SK-N-SH (cell line): ENCODE data around the gene MAP2K2. TPM values are rescaled to one million over a fixed set of nuclear protein-coding genes. Genes with fewer than 3 reads are reported as not detected.

Source experiments
- CTCF ChIA-PET: fragments of 300-600, 350-600 bp; formaldehyde crosslinking; extraction: SDS; loops from one replicate; lab custom pipeline; 2021; lab: Yijun Ruan, JAX
- POLR2A ChIA-PET: fragments of 350-600 bp; sonication (Branson Sonifier 250); formaldehyde crosslinking; extraction: SDS; loops from one replicate; lab custom pipeline; 2020; ENCODE audit warnings: antibody characterized with exemption, inconsistent platforms; lab: Yijun Ruan, JAX
- DNase-seq: peaks from one replicate; pipeline ENCODE4 v3.0.0; 2012
- H2AFZ ChIP-seq: fragments of 200-600 bp; sonication (generic); 2 replicates; pipeline ENCODE4 v1.8.1; 2016; ENCODE audit warnings: antibody characterized with exemption, mild to moderate bottlenecking, low read depth
- H3F3A ChIP-seq: fragments of 200-600 bp; sonication (generic); replicated peaks from 2 replicates; pipeline ENCODE3; 2016; ENCODE audit warnings: antibody characterized with exemption, mild to moderate bottlenecking; ENCODE audit not compliant: insufficient read depth
- H3K27ac ChIP-seq, 2 experiments: fragments of 200-500 bp in 1 of 2; fragments of 200-600 bp in 1 of 2; sonication (Bioruptor generic) in 1 of 2; sonication (generic), shearing (Covaris generic) in 1 of 2; 2 replicates each; pipeline versions ENCODE4 v1.5.1 to v1.6.1; 2014 to 2016; ENCODE audit warnings: low read depth in 2 of 2, inconsistent platforms in 1 of 2, low read length in 1 of 2, mild to moderate bottlenecking in 1 of 2, mixed read lengths in 1 of 2
- H3K27me3 ChIP-seq: fragments of 200-600 bp; sonication (generic), shearing (Covaris generic); 2 replicates; pipeline ENCODE4 v1.6.1; 2016; ENCODE audit warnings: mixed run types; ENCODE audit not compliant: insufficient read depth
- H3K36me3 ChIP-seq, 2 experiments: fragments of 200-500 bp in 1 of 2; fragments of 200-600 bp in 1 of 2; sonication (Bioruptor generic) in 1 of 2; sonication (generic) in 1 of 2; replicated peaks in 1 of 2; 2 replicates each; pipeline versions ENCODE3 to v1.5.1; 2014 to 2016; ENCODE audit warnings: low read length in 1 of 2, mild to moderate bottlenecking in 1 of 2; ENCODE audit not compliant: insufficient read depth in 2 of 2, control insufficient read depth in 1 of 2
- H3K4me1 ChIP-seq, 2 experiments: fragments of 200-500 bp in 1 of 2; fragments of 200-600 bp in 1 of 2; sonication (Bioruptor generic) in 1 of 2; sonication (generic), shearing (Covaris generic) in 1 of 2; 2 replicates each; pipeline versions ENCODE4 v1.5.1 to v1.6.1; 2014 to 2016; ENCODE audit warnings: low read depth in 1 of 2, low read length in 1 of 2, mixed run types in 1 of 2; ENCODE audit not compliant: insufficient read depth in 2 of 2, control insufficient read depth in 1 of 2
- H3K4me2 ChIP-seq: fragments of 200-600 bp; sonication (generic), shearing (Covaris generic); 2 replicates; pipeline ENCODE4 v1.6.1; 2017; ENCODE audit warnings: mixed run types
- H3K4me3 ChIP-seq, 2 experiments: fragments of 200-500 bp in 1 of 2; fragments of 200-600 bp in 1 of 2; sonication (Bioruptor generic) in 1 of 2; sonication (generic), shearing (Covaris generic) in 1 of 2; 2 replicates each; pipeline versions ENCODE4 v1.5.1 to v1.8.1; 2014 to 2016; ENCODE audit warnings: low read depth in 2 of 2, inconsistent platforms in 1 of 2, low read length in 1 of 2, mild to moderate bottlenecking in 1 of 2, mixed read lengths in 1 of 2, moderate library complexity in 1 of 2
- H3K79me2 ChIP-seq: fragments of 200-600 bp; sonication (generic); 2 replicates; pipeline ENCODE4 v1.8.1; 2017; ENCODE audit warnings: mild to moderate bottlenecking; ENCODE audit not compliant: insufficient read depth
- H3K9ac ChIP-seq: fragments of 200-600 bp; sonication (generic); 2 replicates; pipeline ENCODE4 v1.6.1; 2017; ENCODE audit warnings: mixed run types
- H3K9me2 ChIP-seq: fragments of 200-600 bp; sonication (generic); 2 replicates; pipeline ENCODE4 v1.6.1; 2017; ENCODE audit warnings: mixed run types
- H3K9me3 ChIP-seq: fragments of 200-600 bp; sonication (generic); 2 replicates; pipeline ENCODE4 v1.6.1; 2017; ENCODE audit warnings: mixed run types, mild to moderate bottlenecking, moderate library complexity
- H4K20me1 ChIP-seq: fragments of 200-600 bp; sonication (generic); 2 replicates; pipeline ENCODE4 v1.6.1; 2017; ENCODE audit warnings: mild to moderate bottlenecking, mixed run types; ENCODE audit not compliant: insufficient read depth
- CHD2 ChIP-seq: fragments of 150-350 bp; IDR thresholded peaks from 2 replicates; pipeline ENCODE4 v1.6.1; 2018; ENCODE audit warnings: low read length; ENCODE audit not compliant: partially characterized antibody
- CTCF ChIP-seq: fragments of 200-600 bp; sonication (generic); IDR thresholded peaks from 2 replicates; pipeline ENCODE4 v1.6.1; 2017; ENCODE audit warnings: antibody characterized with exemption, mild to moderate bottlenecking, moderate library complexity
- ELF1 ChIP-seq: IDR thresholded peaks from 2 replicates; pipeline ENCODE4 v1.4.0; 2012
- EZH2phosphoT487 ChIP-seq: fragments of 200-600 bp; sonication (generic); IDR thresholded peaks from 2 replicates; pipeline ENCODE4 v1.6.1; 2017; ENCODE audit warnings: low read depth, mixed run types, mild to moderate bottlenecking, antibody characterized with exemption, moderate library complexity, borderline replicate concordance
- FOSL2 ChIP-seq: IDR thresholded peaks from 2 replicates; pipeline ENCODE4 v1.4.0; 2012; ENCODE audit warnings: low read depth, mild to moderate bottlenecking, moderate library complexity, borderline replicate concordance
- FOXJ3 ChIP-seq: sonication (generic); formaldehyde crosslinking; IDR thresholded peaks from 2 replicates; pipeline ENCODE4 v1.5.1; 2020; ENCODE audit warnings: mild to moderate bottlenecking, missing genetic modification reagents
- GABPA ChIP-seq: IDR thresholded peaks from 2 replicates; pipeline ENCODE4 v1.4.0; 2012; ENCODE audit warnings: low read depth, mild to moderate bottlenecking
- JUND ChIP-seq: IDR thresholded peaks from 2 replicates; pipeline ENCODE4 v1.4.0; 2012
- MAX ChIP-seq: IDR thresholded peaks from 2 replicates; pipeline ENCODE4 v1.4.0; 2012; ENCODE audit warnings: low read depth
- NRF1 ChIP-seq: IDR thresholded peaks from 2 replicates; pipeline ENCODE4 v1.6.1; 2012; ENCODE audit warnings: low read depth, mild to moderate bottlenecking, low read length
- POLR2AphosphoS5 ChIP-seq: IDR thresholded peaks from 2 replicates; pipeline ENCODE4 v1.6.1; 2012; ENCODE audit warnings: low read depth, low read length
- REST ChIP-seq: IDR thresholded peaks from 2 replicates; pipeline ENCODE4 v1.6.1; 2012; ENCODE audit warnings: mild to moderate bottlenecking, low read depth, low read length, moderate library complexity
- RFX5 ChIP-seq: IDR thresholded peaks from 2 replicates; pipeline ENCODE4 v1.6.1; 2012; ENCODE audit warnings: mild to moderate bottlenecking, improper control_type of control experiment, low read length
- SMC3 ChIP-seq: IDR thresholded peaks from 2 replicates; pipeline ENCODE4 v1.6.1; 2012; ENCODE audit warnings: low read depth, low read length, improper control_type of control experiment
- TAF1 ChIP-seq: IDR thresholded peaks from 2 replicates; pipeline ENCODE4 v1.6.1; 2012; ENCODE audit warnings: low read depth, mild to moderate bottlenecking, low read length, moderate library complexity, borderline replicate concordance
- TCF12 ChIP-seq: IDR thresholded peaks from 2 replicates; pipeline ENCODE4 v1.4.0; 2012
- WGBS: methylation state at CpG from one replicate; pipeline ENCODE4 v1.1.6; 2017; ENCODE audit warnings: low lambda C conversion rate; 5-methylcytosine and 5-hydroxymethylcytosine counted together
- polyA plus RNA-seq, 3 experiments: library from polyadenylated mRNA; depleted of rRNA; stranded (reverse); fragments of >200 nt; gene quantifications; 2 replicates each; pipeline ENCODE4 v1.2.3, GENCODE V29; 2012
- TF ChIP-seq, protein P1 (sequence below): IDR thresholded peaks from 2 replicates; pipeline ENCODE4 v1.4.0; 2012; ENCODE audit warnings: low read depth, borderline replicate concordance
- TF ChIP-seq, protein P2 (sequence below): IDR thresholded peaks from 2 replicates; pipeline ENCODE4 v1.4.0; 2012; ENCODE audit warnings: low read depth, borderline replicate concordance

The MAP2K2 gene
- polyA plus RNA-seq, 1 of the 3 experiments (the other 2 are of a cell fraction): 114 TPM

DNA sequence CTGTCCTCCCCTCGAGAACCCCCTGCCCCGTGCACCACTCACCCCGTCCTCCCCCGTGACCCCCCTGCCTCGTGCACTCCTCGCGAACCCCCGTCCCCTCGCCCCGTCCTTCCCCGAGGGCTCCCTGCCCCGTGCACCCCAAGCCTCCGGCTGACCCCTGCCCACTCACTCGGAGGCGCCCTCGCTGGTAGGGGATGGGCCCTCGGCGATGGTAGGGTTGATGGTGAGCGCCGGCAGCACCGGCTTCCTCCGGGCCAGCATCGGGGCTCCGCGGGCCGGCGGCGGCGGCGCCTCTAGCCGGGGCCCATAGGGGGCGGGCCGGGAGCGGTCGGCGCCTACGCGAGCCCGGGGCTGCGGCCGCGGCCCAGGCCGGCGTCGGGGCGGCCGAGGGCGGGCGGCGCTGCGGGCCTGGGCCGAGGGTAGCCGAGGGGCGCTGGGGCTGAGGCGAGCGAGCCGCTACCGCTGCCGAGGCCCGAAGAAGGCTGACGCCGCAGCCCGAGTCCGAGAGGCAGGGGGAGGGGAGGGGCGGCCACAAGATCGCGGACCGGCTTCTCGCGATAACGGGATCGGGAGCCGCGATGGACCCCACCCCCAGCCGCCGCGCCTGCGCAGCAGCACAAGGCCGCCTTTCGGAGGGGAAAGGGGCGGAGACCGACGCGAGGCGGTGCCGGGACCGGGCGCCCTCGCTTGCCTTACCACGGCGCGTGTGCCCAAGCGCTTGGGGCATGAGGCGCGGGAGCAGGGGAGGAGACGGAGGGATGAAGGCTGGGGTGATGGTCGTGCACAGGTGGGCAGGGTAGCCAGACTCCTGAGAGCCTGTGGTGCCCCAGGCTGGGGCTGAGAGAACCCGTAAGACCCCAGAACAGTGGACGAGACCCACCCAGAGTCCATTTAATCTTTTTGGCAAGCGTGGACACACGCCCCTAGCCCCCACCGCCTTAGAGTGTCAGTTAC, at the start of gene MAP2K2 (continued):
- TF ChIP-seq EZH2phosphoT487 (no peak), POLR2AphosphoS5 (peak; percentile 97), NRF1 (peak; percentile 91), FOXJ3 (no peak), TCF12 (no peak), CHD2 (peak; percentile 100), JUND (no peak), FOSL2 (no peak), SMC3 (no peak)
- TF ChIP-seq, protein P1, sequence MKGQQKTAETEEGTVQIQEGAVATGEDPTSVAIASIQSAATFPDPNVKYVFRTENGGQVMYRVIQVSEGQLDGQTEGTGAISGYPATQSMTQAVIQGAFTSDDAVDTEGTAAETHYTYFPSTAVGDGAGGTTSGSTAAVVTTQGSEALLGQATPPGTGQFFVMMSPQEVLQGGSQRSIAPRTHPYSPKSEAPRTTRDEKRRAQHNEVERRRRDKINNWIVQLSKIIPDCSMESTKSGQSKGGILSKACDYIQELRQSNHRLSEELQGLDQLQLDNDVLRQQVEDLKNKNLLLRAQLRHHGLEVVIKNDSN: no peak
- TF ChIP-seq, protein P2, sequence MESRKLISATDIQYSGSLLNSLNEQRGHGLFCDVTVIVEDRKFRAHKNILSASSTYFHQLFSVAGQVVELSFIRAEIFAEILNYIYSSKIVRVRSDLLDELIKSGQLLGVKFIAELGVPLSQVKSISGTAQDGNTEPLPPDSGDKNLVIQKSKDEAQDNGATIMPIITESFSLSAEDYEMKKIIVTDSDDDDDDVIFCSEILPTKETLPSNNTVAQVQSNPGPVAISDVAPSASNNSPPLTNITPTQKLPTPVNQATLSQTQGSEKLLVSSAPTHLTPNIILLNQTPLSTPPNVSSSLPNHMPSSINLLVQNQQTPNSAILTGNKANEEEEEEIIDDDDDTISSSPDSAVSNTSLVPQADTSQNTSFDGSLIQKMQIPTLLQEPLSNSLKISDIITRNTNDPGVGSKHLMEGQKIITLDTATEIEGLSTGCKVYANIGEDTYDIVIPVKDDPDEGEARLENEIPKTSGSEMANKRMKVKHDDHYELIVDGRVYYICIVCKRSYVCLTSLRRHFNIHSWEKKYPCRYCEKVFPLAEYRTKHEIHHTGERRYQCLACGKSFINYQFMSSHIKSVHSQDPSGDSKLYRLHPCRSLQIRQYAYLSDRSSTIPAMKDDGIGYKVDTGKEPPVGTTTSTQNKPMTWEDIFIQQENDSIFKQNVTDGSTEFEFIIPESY: peak; percentile 99

DNA sequence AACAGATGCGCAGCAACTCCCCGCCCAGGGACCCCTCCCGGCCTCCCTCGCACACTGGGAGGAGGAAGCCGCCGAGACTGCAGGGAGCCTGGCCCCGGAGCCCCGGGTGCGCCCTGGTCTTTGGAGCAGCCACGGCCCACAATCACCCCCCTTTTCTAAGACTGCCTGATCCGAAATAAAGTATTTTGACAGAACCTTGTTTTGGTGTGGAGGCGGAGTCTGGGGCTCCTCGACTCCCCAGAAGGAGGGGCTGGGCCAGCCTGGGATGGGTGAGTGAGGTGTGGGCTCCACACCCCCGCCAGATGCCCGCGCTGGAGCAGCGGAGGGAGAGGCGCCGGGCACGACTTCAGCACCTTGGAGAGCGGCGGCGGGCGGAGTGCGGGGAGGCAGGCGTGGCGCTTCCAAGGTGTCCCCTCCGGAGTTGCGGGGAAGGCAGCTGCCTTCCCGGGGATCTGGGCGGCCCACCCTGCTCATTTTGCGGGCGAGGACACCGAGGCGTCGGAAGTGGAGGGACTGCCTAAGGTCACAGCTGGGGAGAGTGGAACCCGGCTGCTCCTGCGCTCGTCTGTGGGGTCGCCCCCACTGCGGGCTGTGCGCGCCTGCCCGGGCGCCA, 49.0 kb upstream of the MAP2K2 start:
- Histone ChIP-seq H3F3A (no peaks in the 10 kb centered on the region), H3K27me3 (peaks cover 16% of the 10 kb centered on the region), H3K36me3 (peaks cover 0 to 4% of the 10 kb centered on the region in 2 experiments), H3K27ac (no peak overlapping the region), H3K9me2 (no peaks in the 10 kb centered on the region), H3K4me1 (peaks cover 0 to 8% of the 10 kb centered on the region in 2 experiments; a peak in 1 of 4 replicates), H2AFZ (no peak overlapping the region), H3K9me3 (no peaks in the 10 kb centered on the region), H3K79me2 (no peaks in the 10 kb centered on the region), H4K20me1 (peaks cover 10% of the 10 kb centered on the region; the same call in 1 of the 2 replicates), H3K4me3 (peak overlapping the region; percentile 24 to 44; a peak in 1 of 4 replicates), H3K9ac (no peak overlapping the region), H3K4me2 (peak overlapping the region; percentile 68)
- POLR2A ChIA-PET: no interaction called here
- WGBS: 10% methylated on average over 15 of the region's 45 CpGs
- CTCF ChIA-PET: interaction anchor here (0.7 to 1.3 kb wide), 3 partner anchors 9 to 60 kb away, joined by 3 to 5 read pairs (median 3); no protein-coding TSS in a partner anchor
- peak; percentile 84 for DNase-seq
- TF ChIP-seq ELF1: no peak
- no peak for TF ChIP-seq GABPA
- TF ChIP-seq MAX: 0 out of 2 replicates have a peak, but pooled peaks have one; percentile 42
- no peak for TF ChIP-seq NRF1
- TF ChIP-seq FOXJ3: 0 out of 2 replicates have a peak, but pooled peaks have one; percentile 24
- TF ChIP-seq REST: peak; percentile 99
- no peak for TF ChIP-seq TAF1
- TF ChIP-seq RFX5: no peak
- TF ChIP-seq CTCF: no peak
- no peak for TF ChIP-seq EZH2phosphoT487
- TF ChIP-seq FOSL2: no peak
